Measurements from ENCODE around the gene BMPR1B. TPM values are rescaled to one million over a fixed set of nuclear protein-coding genes. Genes with fewer than 3 reads are reported as not detected.
A peak's percentile ranks its signal among the peaks of the same experiment; 100 is the strongest.

The BMPR1B gene
- total and polyA plus RNA-seq, 9 of the 15 experiments (the other 6 are each of a cell fraction or from before 2014, with no cell fraction given), result 0.01 TPM; not detected in 8

GRCh38 chr4:94924566-94924965 lies 166.8 kb downstream of the BMPR1B start (continued):
- no peak for TF ChIP-seq NFIC (IDR thresholded peaks at IDR 0.05)
- no peak for TF ChIP-seq ZNF184 (CRISPR knock-in tag; IDR thresholded peaks at IDR 0.05)
- no peak for TF ChIP-seq MCM3 (IDR thresholded peaks at IDR 0.05)
- TF ChIP-seq NCOA2 (IDR thresholded peaks at IDR 0.05; ENCODE audit: partially characterized antibody in 2 of 2), result no peak
- TF ChIP-seq EHMT2 (IDR thresholded peaks at IDR 0.05), result no peak
- no peak for TF ChIP-seq PATZ1 (CRISPR knock-in tag; IDR thresholded peaks at IDR 0.05; ENCODE audit: borderline replicate concordance)
- no peak for TF ChIP-seq PRPF4 (IDR thresholded peaks at IDR 0.05; ENCODE audit: insufficient read depth, low read depth, low read length, poor library complexity, severe bottlenecking)
- TF ChIP-seq ZNF146 (CRISPR knock-in tag; IDR thresholded peaks at IDR 0.05; ENCODE audit: unreplicated experiment), result no peak
- TF ChIP-seq ESRRA (IDR thresholded peaks at IDR 0.05; ENCODE audit: borderline replicate concordance, low read depth), result no peak

DNA sequence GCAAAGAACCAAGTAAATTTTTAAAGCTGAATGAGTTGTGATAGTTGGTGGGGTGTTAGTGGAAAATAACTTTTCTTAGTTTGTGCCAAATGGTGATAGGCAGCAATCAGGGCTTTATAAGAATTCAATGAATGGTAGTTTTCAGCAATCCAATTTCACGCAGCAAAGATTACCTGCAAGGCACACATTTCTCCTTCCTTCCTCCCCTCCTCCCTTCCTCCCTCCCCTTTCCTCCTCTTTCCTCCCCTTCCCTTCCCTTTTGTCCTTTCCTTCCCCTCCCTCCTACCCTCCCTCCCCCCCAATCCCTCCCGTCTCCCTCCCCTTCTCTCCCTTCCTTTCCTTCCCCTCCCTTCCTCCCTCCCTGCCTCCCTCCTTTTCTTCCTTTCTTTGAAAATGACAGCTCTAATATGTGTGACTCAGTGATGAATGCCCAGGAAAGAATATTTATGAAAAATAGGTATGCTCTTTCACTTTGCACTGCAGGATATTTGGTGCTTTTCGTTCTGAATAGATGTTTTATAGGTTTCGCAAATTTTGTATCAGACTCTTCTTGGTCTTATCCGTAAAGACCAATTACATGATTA lies 168.1 kb downstream of the BMPR1B start:
- Histone ChIP-seq H3K27ac (ENCODE audit: extremely low read depth, low read depth, low read length) (no peak overlapping the region), H3K9me3 (replicated peaks; ENCODE audit: control insufficient read depth, insufficient read depth, low read depth, low read length) (no peaks in the 10 kb centered on the region; the same call in 1 of the 2 replicates), H3K4me1 (replicated peaks in 1 of 2; ENCODE audit: control insufficient read depth in 2 of 2, insufficient read depth in 2 of 2, low read length in 2 of 2) (no peaks in the 10 kb centered on the region), H3K9me1 (ENCODE audit: control insufficient read depth, insufficient read depth, low read length) (no peaks in the 10 kb centered on the region), H3K9ac (ENCODE audit: insufficient read depth in 1 of 2, low read depth in 2 of 2, low read length in 2 of 2) (no peak overlapping the region), H2AFZ (ENCODE audit: low read depth, low read length) (no peak overlapping the region), H3K4me3 (no peak overlapping the region), H3K27me3 (ENCODE audit: control insufficient read depth in 2 of 2, insufficient read depth in 2 of 2, low read length in 2 of 2) (no peaks in the 10 kb centered on the region), H3K36me3 (ENCODE audit: control insufficient read depth, insufficient read depth, low read length) (no peaks in the 10 kb centered on the region), H4K20me1 (replicated peaks; ENCODE audit: control insufficient read depth, insufficient read depth, low read length) (no peaks in the 10 kb centered on the region), H3K79me2 (ENCODE audit: control insufficient read depth, insufficient read depth, low read length) (no peaks in the 10 kb centered on the region), H3K4me2 (ENCODE audit: insufficient read depth, low read length) (no peak overlapping the region)
- intact Hi-C loops (cut with micrococcal nuclease) (no loop called here), in situ Hi-C loops (cut with MboI) (no loop called here)
- POLR2A ChIA-PET, result no interaction called here
- BruUV-seq (replicated peaks), result no TSS peak
- ATAC-seq, result no peak
- no peak for TF ChIP-seq ARNT (IDR thresholded peaks at IDR 0.05)
- TF ChIP-seq EP300 (IDR thresholded peaks at IDR 0.05; ENCODE audit: low read length), result no peak
- TF ChIP-seq PCBP2 (IDR thresholded peaks at IDR 0.05; ENCODE audit: low read depth, low read length, poor library complexity, severe bottlenecking), result peak; percentile 71
- peak; percentile 65 for TF ChIP-seq PCBP1 (IDR thresholded peaks at IDR 0.05; ENCODE audit: low read depth, low read length, poor library complexity, severe bottlenecking)
- no peak for TF ChIP-seq GABPB2 (CRISPR knock-in tag; conservative IDR thresholded peaks at IDR 0.05)
- peak; percentile 55 for TF ChIP-seq HNRNPK (IDR thresholded peaks at IDR 0.05; ENCODE audit: low read depth, low read length, poor library complexity, severe bottlenecking)
- 0% methylated on average over 4 of the region's 5 CpGs for WGBS (ENCODE audit: insufficient coverage, low coverage, missing lambda C conversion rate)
- no peak for FAIRE-seq
- DNase-seq (ENCODE audit: extremely low read depth in 1 of 4, low spot score in 3 of 4), result no peak
- CTCF ChIA-PET (ENCODE audit: low intra/inter-chr PET ratio), result no interaction called here
